GM18502 (cell line): ENCODE data around the gene SQOR.
"Not testable (repeated sequence)": the region's sequence is repeated elsewhere in the genome, so short reads cannot be mapped to it uniquely, and the experiment has no call there.

Experiments
- ATAC-seq: cut with Tn5 transposase; IDR thresholded peaks from one replicate; pipeline ENCODE4 v1.9.1; 2021; ENCODE audit warnings: mild to moderate bottlenecking; ENCODE audit not compliant: unreplicated experiment, poor library complexity

Gene SQOR

DNA sequence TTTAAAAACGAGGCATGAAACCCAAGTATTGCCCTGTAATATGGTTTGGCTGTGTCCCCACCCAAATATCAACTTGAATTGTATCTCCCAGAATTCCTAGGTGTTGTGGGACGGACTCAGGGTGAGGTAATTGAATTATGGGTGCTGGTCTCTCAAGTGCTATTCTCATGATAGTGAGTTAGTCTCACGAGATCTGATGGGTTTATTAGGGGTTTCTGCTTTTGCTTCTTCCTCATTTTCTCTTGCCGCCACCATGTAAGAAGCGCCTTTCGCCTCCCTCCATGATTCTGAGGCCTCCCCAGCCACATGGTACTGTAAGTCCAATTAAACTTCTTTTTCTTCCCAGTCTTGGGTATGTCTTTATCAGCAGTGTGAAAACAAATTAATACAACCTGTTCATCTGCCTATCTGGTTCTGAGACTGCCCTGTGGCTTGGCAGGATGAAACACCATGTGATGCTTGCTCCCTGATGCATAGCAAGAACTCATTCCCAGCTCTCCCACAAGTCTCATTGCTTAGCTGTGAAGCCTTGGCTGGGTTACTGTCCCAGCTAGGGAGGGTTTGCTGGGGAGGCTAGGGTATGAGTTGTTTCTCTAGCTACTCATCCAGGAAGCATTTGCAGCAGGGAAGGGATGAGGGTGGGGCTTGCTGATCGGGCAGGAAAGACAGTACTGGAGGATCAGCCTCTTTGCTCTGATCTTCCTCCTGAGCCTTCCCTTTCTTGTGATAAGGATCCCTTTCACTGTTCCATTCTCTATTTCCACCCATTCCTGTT, 3.7 kb upstream of the SQOR start:
- ATAC-seq, result no peak

DNA sequence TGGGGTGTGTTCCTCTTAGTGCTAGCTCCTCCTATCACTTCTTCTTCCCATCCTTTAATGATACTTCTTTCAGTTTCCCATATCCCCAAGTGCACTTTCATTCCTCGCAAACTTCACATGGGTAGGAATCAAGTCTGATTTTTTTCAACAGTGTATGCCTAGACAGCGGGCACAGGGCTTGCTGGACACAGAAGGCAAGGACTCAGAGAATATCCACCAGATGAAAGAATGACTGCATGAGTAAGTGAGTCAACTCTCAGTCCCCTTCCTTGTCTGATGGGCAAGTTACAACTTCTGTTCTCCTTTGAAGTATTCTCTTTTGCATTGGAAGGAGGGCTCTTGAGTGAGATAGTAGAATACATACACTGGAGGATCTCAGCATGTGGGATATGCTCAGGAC, 3.1 kb upstream of the SQOR start:
- ATAC-seq, result no peak

DNA sequence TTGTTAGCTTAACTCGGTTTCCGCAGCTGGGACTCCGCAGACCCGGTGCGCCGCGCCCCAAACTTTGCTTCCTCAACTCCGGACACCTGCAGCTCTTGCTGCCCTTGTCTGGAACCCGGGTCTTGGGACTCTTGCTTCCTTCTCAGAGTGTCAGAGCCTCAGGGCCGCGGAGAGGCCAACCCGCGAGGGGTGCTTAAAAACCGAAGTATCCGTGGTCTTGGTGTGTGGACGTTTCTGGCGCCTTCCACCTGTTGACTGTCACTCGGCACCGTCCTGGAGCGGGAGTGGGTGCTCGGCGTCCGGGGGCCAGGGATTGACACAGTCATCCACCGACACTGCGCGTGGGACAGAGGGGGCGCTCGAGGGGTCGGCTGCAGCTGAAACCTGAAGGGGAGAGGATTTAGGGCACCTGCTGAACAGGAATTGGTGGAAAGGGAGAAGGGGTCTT, 386 bp downstream of the SQOR start:
- peak; percentile 53 for ATAC-seq

DNA sequence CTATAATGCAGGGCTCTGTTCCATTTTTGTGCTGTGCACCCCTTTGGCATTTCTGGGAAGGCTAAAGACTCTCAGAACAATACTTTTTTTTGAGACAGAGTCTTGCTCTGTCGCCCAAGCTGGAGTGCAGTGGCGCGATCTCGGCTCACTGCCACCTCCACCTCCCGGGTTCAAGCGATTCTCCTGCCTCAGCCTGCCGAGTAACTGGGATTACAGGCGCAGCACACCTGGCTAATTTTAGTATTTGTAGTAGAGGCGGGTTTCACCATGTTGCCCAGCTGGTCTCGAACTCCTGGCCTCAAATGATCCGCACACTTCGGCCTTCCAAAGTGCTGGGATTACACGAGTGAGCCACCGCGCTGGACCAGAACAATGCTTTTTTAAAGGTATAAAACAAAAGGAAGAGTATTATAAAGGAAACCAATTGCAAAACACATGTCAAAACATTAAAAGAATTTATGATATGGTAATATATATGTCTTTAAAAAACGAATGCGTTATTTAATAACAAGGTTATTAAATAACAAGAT, 999 bp downstream of the SQOR start:
- no peak for ATAC-seq

DNA sequence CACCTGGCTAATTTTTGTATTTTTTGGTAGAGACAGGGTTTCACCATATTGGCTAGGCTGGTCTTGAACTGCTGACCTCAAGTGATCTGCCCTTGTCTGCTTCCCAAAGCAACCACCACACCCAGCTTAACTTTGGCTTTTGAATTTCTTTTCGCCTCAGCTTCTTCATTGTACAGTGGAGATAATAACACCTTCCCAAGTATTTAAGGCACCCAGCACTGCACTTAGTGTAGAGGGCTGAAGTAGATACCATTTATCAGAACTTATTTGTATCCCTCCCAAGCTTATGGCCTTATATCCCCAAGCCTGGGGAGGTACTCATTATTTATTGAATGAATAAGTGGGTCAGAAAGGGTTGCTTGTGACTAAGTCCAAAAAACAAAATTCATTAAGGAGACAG, 2.3 kb downstream of the SQOR start:
- peak; percentile 0 for ATAC-seq

DNA sequence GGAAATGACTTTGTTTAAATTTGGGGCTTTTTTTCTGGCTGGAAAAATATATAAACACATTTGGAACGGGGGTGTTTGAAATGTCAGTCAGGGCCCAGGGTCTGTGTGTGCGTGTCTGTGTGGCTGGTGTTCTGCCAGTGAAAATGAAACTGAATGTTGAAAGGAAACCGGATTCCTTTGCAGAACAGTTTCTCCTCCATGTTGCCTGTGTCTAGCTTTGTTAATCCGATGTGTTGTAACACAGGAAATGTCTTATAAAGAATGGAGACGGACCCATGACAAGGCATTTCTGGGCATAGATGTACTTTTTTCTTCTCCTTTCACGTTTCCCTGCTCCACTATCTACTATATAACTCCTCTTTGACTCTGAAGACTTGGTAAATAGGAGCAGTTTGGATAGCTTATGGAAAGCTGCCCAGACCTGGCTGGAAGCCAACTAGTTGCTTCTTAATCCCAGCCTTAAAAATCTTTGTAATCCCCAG, 2.8 kb downstream of the SQOR start:
- peak; percentile 58 for ATAC-seq

DNA sequence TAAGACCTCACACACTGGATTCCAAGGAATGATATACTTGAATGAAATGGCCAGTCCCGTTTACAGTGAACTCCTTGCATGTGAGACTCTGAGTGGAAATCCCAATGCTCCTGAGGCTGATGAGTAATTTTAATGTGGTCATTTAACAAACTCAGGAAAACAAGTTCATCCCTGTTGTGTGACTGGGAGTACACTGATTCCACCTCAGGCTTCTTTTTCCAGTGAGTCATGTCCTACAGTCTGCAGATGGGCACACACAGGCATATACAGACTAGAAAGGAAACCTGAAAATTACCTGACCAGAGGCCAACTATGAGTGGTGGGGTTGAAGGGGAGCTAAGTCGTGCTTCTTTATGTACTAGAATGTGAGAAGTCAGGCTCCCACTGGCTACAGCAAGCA, 5.8 kb downstream of the SQOR start:
- no peak for ATAC-seq

DNA sequence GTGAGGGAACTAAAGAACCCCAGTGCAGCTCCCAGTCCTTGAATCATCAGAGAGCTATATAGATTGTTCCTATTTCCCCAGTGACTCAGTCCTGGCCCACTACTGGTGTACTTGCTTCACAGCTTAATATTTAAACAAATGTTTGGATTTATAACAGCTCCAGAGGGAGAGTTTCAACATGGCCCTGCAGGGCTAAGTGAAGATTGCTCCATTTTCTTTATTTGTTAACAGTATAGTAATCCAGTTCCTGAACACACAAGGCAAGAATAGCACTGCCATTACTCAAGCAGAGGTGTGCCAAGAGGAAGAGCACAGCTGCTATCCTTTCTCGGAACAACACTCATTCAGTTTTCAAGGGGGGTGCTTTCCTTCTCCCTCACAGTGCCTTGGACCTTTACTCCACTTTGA, 6.5 kb downstream of the SQOR start:
- no peak for ATAC-seq

DNA sequence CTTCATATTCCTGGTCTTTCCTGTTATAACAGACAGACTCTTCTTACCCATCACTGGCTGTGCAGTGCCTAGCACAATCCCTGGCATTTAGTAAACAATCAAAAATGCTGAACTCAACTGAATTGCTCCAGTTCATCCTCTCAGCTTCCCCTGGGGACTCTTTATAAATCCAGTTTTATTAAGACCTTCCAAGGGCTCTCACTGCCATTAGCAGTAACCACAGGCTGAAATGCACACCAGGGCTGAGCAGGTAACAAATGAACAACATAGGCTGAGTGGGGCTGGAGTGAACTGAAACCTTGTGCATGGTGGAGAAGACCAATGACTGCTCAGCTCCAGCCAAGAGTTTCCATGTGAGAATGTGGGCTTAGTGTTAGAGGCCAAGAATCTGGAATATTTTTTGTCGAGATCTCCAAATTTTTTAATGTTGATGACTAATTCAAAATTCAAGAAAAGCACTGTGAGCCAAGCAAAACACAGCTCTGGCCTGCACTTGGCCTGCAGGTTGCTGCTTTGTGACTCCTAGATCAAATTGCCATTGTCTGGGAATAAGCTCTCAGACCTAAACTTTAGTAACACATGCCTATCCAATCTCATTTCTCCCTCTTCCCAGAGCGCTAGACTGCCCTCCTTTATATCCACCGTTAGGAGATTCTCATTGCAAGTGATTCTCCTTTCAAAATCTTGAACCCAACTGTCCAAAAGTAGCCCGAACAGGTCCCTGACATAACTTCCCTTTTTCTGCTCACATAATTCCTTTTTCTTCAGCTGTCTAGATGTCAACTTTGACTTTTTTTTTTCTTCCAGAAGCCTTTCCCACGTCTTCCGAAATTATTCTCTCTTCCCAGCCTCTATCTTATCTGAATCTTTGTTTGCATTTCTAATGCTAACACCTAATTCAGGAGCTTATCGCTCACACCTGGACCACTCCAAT, 7.4 kb downstream of the SQOR start:
- ATAC-seq, result no peak

DNA sequence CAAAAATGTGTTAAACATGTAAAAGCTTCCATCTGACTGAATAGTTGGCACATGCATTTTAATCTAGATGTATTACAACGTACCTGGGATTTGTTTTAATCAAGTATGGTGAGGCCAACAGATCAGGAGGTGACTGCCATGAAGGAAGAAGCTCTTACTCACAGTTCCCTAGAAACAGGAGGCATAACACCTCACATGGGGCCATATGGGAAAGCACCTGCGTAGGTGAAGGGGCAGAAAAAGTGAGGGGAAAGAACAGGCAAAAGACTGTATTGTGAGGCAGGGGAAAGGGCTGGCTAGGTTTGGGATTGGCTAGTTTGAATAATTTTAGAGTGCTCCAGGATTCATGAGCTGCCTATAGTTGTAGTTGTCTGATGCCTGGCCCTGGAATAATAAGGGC, 9.6 kb downstream of the SQOR start:
- ATAC-seq, result no peak

DNA sequence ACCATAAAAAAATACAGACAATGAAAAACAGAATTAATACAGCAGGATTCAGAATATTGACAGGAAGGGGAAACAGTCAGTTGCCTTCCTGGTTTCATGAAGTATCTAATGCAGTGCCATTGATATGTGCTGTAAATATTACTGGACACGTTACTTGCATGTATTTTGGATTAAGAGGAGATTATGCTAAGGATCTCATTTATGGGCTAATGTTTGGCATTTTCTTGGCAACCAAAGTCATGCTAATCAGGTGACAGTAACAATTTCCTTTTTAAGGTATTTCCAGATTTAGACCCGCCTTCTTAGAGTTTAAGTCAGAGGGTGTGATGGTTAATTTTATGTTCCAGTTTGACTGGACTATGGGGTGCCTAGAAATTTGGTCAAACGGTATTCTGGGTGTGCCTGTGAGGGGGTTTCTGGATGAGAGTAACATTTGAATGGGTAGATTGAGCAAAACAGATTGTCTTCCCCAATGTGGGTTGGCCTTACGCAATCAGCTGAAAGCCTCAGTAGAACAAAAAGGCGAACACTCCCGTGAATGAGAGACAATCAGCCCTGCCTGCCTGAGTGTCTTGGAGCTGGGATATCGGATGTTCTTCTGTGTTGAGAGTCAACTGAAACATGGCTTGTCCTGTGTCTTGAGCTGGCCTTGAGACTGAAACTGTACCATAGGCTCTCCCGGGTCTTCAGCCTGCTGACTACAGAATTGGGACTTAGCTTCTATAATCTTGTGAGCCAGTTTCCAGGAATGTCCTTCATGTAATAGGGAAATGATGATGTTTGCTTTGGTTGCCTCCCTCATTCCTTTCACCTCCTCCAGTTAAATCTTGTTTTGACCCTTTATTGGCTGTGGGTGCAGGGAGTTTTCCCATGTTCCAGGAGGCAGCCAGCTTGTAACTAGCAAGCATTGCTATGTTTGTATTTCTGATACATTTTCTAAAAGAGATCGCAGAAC, 10.5 kb downstream of the SQOR start:
- ATAC-seq, result no peak

DNA sequence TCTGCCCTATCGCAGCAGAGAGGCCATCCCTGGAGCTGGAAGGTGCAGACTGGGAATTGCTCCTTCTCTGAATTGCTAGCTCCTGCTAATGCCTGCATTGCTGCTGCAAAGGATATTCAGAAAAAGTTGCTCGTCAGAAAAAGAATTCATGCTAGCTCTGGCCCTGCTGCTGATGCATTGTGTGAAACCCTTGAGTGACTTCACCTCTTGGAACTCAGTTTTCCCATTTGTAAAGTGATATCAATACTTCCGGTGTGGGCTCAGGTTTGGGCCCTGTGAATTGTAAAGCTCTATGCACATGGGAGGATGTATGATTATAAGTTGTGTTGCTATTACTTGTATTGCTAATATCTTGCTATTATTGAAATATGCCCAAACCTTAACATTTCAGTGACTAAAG, 11.4 kb downstream of the SQOR start:
- no peak for ATAC-seq

DNA sequence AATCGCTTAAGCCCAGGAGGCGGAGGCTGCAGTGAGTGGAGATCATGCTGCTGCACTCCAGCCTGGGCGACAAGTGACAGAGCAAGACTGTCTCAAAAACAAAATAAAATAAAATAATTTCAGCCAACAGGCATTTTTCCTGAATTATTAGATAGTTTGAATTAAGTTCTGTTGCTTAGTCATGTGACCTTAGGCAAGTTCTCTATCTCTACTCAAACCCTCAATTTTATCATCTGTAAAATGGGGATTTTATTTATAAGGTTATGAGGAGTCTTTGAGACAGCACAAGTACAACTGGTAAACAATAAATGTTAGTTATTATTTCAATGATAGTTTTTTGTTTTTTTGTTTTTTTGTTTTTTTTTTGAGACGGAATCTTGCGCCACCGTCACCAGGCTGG, 13.0 kb downstream of the SQOR start:
- no peak for ATAC-seq

DNA sequence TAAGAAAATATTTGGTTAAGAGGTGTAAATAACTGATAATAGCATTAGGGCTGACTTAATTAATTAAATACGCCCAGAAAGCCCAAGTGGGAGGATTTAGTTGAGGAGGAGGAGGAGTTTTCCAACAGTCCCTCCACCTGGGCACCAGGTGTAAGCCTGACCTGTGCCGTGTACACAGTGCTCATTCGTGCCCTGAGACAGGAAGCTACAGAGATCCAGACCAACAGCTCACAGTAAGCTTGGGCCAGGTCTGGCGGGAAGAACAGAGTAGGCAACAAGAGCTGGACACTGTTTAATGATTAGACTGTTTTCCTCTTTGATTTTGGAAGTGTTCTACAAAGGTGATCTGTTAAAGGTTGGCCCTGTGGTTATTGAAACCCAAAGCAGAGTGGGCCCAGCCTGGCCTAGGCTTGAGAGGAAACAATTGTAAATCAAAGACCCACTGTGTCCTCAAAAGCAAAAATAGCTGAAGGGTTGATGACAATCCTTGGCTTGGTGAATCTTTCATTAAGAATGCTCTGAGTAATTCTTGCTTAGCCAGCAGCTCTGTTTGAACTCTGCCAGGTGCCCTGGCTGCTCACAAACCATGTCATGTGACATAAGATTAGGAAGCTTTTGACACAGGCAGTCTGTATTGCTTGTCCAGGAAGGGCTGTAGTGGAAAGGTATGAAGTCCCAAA, 13.8 kb downstream of the SQOR start:
- no peak for ATAC-seq

DNA sequence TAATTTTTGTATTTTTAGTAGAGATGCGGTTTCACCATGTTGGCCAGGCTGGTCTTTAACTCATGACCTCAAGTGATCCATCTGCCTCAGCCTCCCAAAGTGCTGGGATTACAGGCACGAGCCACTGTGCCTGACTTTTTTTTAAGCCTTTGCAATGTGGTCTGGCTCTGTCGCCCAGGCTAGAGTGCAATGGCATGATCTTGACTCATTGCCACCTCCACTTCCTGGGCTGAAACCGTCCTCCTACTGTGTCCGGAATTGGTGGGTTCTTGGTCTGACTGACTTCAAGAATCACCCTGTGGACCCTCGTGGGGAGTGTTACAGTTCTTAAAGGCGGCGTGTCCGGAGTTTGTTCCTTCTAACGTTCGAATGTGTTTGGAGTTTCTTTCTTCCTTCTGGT, 15.2 kb downstream of the SQOR start:
- ATAC-seq, result not testable (repeated sequence)

DNA sequence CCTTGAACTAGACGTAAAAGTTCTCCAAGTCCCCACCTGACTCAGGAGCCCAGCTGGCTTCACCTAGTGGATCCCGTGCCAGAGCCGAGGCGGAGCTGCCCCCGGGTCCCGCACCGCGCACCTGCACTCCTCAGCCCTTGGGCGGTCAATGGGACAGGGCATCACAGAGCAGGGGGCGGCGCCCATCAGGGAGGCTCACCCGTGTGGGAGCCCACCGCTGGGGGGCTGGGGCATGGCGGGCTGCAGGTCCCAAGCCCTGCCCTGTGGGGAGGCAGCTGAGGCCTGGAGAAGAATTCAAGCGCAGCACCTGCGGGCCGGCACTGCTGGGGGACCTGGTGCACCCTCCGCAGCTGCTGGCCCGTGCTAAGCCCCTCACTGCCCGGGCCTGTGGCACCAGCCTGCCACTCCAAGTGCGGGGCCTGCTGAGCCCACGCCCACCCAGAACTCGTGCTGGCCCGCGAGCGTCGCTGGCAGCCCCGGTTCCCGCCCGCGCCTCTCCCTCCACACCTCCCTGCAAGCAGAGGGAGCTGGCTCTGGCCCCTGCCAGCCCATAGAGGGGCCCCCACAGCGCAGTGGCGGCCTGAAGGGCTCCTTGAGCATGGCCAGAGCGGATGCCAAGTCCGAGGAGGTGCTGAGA, 16.2 kb downstream of the SQOR start:
- no peak for ATAC-seq

DNA sequence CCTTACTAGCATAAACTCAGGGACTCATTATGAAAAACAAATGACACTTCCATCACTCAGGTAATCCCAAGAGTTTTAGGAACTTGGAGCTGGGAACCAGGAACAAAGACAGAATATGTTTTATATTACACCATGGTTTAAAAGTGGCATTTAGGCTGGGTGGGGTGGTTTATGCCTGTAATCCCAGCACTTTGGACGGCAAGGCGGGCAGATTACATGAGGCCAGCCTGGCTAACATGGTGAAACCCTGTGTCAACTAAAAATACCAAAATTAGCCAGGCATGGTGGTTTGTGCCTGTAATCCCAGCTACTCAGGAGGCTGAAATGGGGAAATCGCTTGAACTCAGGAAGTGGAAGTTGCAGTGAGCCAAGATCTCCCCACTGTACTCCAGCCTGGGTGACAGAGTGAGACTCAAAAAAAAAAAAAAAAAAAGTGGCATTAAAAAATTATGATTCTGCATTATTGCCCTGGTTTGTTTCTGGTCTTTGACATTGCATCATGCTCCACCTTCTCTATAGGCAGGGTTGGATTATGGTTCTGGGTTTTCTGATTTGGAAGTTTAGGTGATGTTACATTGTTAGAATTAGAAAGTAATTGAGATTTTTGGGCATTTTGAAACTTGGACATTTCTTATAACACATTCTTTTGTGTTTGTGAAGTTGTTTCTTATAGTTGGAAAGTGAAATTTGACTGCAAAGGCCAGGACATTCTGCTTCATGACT, 19.0 kb downstream of the SQOR start:
- ATAC-seq, result no peak

DNA sequence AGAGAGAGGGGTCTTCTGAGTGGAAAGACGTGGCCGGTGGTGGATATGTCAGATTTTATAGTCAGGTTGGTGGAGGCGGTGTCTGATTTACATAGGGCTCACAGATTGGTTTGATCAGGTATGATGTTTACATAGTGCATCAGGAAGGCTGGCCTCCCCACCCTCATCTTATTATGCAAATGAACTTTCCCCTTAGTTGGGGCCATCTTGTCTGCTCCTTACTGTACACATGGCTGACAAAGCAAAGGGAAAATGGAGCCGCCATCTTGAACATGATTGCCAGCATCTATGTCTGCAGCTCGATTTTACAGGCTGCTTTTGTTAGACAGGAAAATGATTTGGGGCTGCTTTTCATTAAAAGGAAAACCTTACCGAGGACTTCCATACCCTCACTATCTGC, 19.9 kb downstream of the SQOR start:
- no peak for ATAC-seq
